GM21825 (cell line): ENCODE data around the gene ZMIZ1.

Experiments
- ATAC-seq: cut with Tn5 transposase; IDR thresholded peaks from one replicate; pipeline ENCODE4 v1.9.1; 2021; ENCODE audit warnings: mild to moderate bottlenecking, moderate library complexity; ENCODE audit not compliant: unreplicated experiment

Gene ZMIZ1

GRCh38 chr10:79258894-79259293 lies 190.1 kb downstream of the ZMIZ1 start:
- no peak for ATAC-seq

- no peak for ATAC-seq
Observed at GRCh38 chr10:79259834-79260233, 191.1 kb downstream of the ZMIZ1 start.

- no peak for ATAC-seq
Observed at GRCh38 chr10:79260811-79261740, 192.3 kb downstream of the ZMIZ1 start.

GRCh38 chr10:79262131-79262530 lies 193.4 kb downstream of the ZMIZ1 start:
- ATAC-seq = no peak

- ATAC-seq = no peak
Observed at GRCh38 chr10:79262959-79263746, 194.4 kb downstream of the ZMIZ1 start.

- ATAC-seq = no peak
Observed at GRCh38 chr10:79263939-79264338, 195.2 kb downstream of the ZMIZ1 start.

- no peak for ATAC-seq
Observed at GRCh38 chr10:79264942-79265341, 196.2 kb downstream of the ZMIZ1 start.

- peak; percentile 37 for ATAC-seq
Observed at GRCh38 chr10:79266084-79266483, 197.3 kb downstream of the ZMIZ1 start.

- ATAC-seq = peak; percentile 84
Observed at GRCh38 chr10:79266543-79267312, 198.0 kb downstream of the ZMIZ1 start.

- ATAC-seq = no peak
Observed at GRCh38 chr10:79267499-79267898, 198.7 kb downstream of the ZMIZ1 start.

- ATAC-seq = no peak
Observed at GRCh38 chr10:79268161-79268601, 199.4 kb downstream of the ZMIZ1 start.

GRCh38 chr10:79268742-79269141 lies 200.0 kb downstream of the ZMIZ1 start:
- ATAC-seq = no peak

- no peak for ATAC-seq
Observed at GRCh38 chr10:79269443-79269842, 200.7 kb downstream of the ZMIZ1 start.

- no peak for ATAC-seq
Observed at GRCh38 chr10:79269969-79270368, 201.2 kb downstream of the ZMIZ1 start.

GRCh38 chr10:79270466-79271246 lies 201.9 kb downstream of the ZMIZ1 start:
- ATAC-seq = no peak

GRCh38 chr10:79272353-79272752 lies 203.6 kb downstream of the ZMIZ1 start:
- no peak for ATAC-seq

- ATAC-seq = no peak
Observed at GRCh38 chr10:79273604-79274003, 204.8 kb downstream of the ZMIZ1 start.

- no peak for ATAC-seq
Observed at GRCh38 chr10:79274279-79275104, 205.7 kb downstream of the ZMIZ1 start.

GRCh38 chr10:79275105-79275430 lies 206.3 kb downstream of the ZMIZ1 start:
- no peak for ATAC-seq
